GM21515 (cell line): ENCODE data around the gene CASP12.
"Not testable (repeated sequence)": the region's sequence is repeated elsewhere in the genome, so short reads cannot be mapped to it uniquely, and the experiment has no call there.

Experiments
- ATAC-seq: cut with Tn5 transposase; IDR thresholded peaks from one replicate; pipeline ENCODE4 v1.9.1; 2021; ENCODE audit not compliant: unreplicated experiment

CASP12 gene

GRCh38 chr11:104897891-104898684 lies at the start of gene CASP12:
Gene CASP12 (minus strand): TSS chr11:104898460.
- no peak for ATAC-seq

DNA sequence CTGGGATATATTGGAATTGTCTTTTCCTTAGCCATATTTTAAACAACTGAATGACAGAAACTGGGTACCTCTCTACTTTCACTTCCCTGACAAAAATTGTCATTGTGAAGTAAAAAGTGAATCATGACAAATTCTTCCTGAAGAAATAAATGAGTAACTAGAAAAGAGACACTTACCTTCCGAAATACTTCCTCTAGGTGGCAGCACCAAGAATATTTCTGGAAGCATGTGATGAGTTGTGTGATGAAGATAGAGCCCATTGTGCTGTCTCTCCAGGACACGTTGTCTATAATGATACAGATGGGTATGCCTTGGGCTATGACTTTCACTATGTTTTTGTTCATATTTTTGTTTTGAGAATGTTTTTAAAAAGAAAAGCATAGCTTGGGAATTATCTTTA lies 48.6 kb upstream of the CASP12 start:
- peak; percentile 95 for ATAC-seq

DNA sequence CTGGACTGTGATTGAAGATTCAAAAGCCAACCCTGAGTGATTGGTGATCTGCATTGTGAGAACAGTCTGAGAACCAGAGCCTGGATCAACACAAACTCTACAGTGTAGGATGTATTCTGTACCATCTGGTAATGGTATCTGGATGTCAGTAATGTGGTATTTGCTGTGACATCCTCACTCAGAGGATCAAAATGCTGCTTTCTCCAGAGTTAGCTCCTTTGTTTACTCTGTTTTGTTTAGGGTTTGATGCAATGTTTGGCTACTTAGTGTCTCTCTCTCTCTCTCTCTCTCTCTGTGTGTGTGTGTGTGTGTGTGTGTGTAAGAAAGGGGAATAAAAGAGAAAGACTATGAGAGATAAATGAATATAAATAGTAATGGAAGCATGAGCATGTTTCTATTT lies 45.8 kb upstream of the CASP12 start:
- ATAC-seq, result no peak

DNA sequence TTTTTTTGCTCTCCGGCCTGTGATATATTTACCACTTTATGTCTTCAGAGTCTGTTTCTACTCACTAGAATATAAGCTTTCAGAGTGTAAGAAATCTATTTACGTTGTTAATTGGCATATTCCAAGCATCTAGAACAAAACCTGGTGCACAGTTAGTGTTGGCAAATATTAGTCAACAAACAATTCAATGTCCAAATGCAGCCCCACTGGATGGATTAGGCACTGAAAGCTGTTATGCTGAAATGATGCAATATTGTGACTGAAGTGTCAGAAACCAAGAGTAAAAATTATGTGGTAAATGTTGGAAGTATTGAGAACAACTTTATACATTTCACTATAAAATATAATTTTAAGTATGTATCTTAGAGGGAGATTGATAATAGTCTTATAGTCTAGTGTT lies 45.3 kb upstream of the CASP12 start:
- no peak for ATAC-seq

GRCh38 chr11:104934594-104934993 lies 36.3 kb upstream of the CASP12 start:
- ATAC-seq, result no peak

- not testable (repeated sequence) for ATAC-seq
Observed at GRCh38 chr11:104934073-104934472, 35.8 kb upstream of the CASP12 start.

DNA sequence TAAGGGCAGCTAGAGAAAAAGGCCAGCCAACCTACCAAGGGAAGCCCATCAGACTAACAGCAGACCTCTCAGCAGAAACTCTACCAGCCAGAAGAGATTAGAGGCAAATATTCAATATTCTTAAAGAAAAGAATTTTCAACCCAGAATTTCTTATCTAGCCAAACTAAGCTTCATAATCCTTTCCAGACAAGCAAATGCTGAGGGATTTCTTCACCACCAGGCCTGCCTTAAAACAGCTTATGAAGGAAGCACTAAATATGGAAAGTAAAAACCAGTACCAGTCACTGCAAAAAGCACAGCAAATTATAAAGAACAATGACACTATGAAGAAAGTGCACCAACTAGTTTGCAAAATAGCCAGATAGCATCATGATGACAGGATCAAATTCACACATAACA lies 30.6 kb upstream of the CASP12 start:
- ATAC-seq, result no peak

DNA sequence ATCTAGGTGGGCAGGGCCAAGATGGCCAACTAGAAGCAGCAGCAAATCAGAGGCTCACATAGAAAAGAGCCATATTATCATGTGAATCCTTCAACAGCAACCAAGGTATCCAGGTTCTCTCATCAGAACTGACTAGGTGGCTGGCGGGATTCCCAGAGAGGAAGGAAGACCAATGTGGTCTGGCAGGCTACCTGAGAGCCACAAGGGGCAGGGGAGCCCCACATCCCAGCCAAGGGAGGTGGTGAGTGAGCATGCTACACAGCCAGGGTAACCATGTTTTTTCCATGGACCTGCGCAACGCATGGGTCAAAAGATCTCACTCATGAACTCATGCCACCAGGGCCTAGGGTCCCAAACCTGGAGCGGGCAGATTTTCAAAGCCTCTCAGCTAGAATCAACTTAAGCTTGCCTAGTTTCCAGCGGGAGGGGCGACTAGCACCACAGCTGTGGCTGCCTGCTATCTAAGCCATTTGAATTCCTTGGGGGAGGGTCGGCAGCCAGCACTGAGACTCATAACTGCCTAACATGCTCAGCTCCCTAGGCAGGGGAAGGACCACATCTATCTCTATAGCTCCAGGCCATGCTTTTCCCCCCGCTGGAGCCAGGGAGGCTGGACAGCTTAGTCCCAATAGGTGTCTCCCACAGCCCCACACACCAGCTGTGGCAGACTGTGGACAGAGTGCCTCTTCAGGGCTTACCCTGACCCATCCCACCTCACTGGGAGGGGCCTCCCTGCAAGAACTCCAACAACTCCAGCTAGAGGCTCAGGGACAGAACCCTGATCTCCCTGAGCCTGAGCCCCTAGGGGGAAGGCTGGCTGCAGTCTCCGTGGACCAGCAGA lies 28.7 kb upstream of the CASP12 start:
- ATAC-seq, result no peak

GRCh38 chr11:104925850-104926249 lies 27.6 kb upstream of the CASP12 start:
- ATAC-seq, result no peak

GRCh38 chr11:104918113-104918824 lies 20.0 kb upstream of the CASP12 start:
- ATAC-seq, result no peak

GRCh38 chr11:104917271-104918112 lies 19.2 kb upstream of the CASP12 start:
- no peak for ATAC-seq

- no peak for ATAC-seq
Observed at GRCh38 chr11:104916442-104916841, 18.2 kb upstream of the CASP12 start.

DNA sequence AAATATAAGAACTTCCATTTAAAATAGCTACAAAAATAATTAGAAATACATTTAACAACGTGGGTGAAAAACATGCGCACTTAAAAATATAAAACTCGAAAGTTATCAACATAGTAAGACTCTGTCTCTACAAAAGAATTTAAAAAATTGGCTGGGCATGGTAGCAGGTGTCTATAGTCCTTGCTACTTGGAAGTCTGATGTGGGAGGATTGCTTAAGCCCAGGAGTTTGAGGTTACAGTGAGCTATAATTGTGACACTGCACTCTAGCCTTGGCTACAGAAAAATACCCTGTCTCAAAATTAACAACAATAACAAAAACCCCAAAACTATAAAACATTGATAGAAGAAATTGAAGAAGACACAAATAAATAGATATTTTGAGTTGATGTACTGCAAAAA lies 13.8 kb upstream of the CASP12 start:
- no peak for ATAC-seq

GRCh38 chr11:104908186-104908531 lies 9.9 kb upstream of the CASP12 start:
- peak; percentile 21 for ATAC-seq

GRCh38 chr11:104907521-104908185 lies 9.4 kb upstream of the CASP12 start:
- peak; percentile 81 for ATAC-seq

GRCh38 chr11:104905271-104905670 lies 7.0 kb upstream of the CASP12 start:
- no peak for ATAC-seq

- no peak for ATAC-seq
Observed at GRCh38 chr11:104899226-104899625, 966 bp upstream of the CASP12 start.

DNA sequence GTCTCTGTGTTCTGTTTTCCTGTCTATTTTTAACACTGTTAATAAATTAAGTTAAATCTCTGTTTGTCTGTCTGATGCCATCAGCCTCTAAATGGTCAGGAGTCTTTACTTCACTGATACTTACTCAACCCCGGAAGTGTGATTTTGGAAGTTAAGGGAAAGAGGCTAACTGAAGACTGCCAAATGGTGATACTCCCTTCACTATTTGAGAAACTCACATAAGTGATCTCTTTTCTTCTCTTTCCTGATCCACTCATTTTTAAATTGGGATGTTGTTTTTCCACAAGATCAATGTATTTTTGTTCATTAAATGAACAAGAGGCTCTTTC lies 389 bp upstream of the CASP12 start:
- ATAC-seq, result no peak

DNA sequence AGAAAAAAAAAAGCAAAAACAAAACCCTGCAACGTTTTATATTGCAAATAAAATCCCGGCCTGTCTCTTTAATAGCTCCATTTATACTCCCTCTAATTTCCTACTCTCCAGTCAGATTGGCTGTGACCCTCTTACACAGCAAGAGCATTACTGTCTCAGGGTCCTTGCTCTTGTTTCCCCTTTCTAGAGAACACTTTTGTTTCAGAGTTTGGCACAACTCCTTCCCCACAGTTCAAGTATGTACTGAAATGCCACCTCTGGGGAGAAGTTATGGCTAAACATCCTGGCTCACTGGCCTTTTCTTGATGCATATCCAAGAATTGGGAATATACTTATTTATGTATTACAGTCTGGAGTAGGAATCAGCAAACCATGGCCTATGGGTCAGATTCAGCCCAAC lies 2.6 kb downstream of the CASP12 start:
- no peak for ATAC-seq

DNA sequence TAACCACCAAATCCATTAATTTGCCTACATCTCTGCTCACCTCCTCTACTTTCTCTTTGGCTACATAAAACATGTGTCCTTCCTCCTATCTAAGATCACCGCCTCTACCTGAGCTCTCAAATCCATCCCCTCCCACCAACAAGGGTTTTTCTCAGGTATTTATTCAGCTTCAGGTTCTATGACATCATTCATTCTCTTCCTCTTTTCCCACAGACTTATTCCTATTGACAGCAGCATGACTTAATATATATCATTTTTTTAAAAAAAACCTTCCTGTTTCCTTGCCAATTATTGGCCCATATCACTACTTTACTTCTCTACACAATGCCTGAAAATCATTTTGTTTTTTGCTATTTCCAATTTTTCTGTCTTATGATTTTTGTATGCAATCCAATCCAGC lies 4.4 kb downstream of the CASP12 start:
- ATAC-seq, result no peak
